Measurements from ENCODE around the gene TTC21A.
"Not testable (repeated sequence)": the region's sequence is repeated elsewhere in the genome, so short reads cannot be mapped to it uniquely, and the experiment has no call there.

The TTC21A gene, protein sequence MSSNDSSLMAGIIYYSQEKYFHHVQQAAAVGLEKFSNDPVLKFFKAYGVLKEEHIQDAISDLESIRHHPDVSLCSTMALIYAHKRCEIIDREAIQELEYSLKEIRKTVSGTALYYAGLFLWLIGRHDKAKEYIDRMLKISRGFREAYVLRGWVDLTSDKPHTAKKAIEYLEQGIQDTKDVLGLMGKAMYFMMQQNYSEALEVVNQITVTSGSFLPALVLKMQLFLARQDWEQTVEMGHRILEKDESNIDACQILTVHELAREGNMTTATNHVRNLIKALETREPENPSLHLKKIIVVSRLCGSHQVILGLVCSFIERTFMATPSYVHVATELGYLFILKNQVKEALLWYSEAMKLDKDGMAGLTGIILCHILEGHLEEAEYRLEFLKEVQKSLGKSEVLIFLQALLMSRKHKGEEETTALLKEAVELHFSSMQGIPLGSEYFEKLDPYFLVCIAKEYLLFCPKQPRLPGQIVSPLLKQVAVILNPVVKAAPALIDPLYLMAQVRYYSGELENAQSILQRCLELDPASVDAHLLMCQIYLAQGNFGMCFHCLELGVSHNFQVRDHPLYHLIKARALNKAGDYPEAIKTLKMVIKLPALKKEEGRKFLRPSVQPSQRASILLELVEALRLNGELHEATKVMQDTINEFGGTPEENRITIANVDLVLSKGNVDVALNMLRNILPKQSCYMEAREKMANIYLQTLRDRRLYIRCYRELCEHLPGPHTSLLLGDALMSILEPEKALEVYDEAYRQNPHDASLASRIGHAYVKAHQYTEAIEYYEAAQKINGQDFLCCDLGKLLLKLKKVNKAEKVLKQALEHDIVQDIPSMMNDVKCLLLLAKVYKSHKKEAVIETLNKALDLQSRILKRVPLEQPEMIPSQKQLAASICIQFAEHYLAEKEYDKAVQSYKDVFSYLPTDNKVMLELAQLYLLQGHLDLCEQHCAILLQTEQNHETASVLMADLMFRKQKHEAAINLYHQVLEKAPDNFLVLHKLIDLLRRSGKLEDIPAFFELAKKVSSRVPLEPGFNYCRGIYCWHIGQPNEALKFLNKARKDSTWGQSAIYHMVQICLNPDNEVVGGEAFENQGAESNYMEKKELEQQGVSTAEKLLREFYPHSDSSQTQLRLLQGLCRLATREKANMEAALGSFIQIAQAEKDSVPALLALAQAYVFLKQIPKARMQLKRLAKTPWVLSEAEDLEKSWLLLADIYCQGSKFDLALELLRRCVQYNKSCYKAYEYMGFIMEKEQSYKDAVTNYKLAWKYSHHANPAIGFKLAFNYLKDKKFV (N-terminal part only)

DNA sequence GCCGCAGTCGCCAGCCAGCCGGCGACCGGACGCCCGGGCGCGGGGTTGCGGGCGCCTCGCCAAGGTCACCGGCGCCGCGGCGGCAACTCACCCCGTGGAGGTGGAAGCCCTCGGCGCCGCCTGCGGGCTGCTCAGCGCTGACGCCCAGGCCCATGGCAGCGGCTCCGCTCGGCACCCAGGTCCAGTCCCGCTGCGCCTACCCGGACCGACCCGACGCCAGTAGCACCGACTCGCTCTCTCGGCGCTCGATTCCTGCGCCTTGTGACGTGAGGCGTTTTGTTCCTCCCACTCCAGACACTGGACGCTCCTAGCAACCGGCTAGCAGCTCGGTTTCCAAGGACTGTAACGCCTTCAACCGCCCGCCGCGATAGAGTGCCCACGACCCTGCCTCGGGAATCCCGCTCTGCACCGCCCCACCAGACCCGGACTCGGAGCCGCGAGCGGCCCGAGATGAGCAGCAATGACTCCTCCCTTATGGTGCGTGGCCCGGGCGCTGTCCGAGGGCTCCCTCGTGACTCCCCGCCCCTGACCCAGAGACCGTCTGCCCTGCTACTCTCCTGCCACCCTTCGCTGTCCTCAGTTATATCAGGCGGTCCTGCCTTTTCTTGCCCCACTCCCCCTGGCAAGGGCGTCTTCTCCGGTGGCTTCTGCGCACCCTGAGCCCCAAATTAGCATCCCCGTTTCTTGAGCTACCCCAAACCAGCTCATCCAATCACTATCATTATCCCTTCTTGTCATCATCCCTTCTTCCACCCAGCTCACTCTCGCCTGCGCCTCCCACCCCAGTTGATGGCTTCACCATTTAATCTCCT is at the start of gene TTC21A, which contains the start of gene GORASP1:
TSS of gene TTC21A (plus strand) at position 293 of the 812 bp plus-strand sequence. CDS start at position 451, 158 bp downstream.
TSS of gene GORASP1 (minus strand) at position 240 of the 812 bp plus-strand sequence. CDS start at position 154, 86 bp downstream.
- DNase-seq (ENCODE audit: low read depth), result peak; percentile 53

DNA sequence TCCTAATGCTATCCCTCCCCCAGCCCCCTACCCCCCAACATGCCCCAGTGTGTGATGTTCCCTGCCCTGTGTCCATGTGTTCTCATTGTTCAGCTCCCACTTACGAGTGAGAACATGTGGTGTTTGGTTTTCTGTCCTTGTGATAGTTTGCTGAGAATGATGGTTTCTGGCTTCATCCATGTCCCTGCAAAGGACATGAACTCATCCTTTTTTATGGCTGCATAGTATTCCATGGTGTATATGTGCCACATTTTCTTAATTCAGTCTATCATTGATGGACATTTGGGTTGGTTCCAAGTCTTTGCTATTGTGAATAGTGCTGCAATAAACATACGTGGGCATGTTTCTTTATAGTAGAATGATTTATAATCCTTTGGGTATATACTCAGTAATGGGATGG is 46.3 kb upstream of the TTC21A start:
- not testable (repeated sequence) for DNase-seq (ENCODE audit: low read depth)

DNA sequence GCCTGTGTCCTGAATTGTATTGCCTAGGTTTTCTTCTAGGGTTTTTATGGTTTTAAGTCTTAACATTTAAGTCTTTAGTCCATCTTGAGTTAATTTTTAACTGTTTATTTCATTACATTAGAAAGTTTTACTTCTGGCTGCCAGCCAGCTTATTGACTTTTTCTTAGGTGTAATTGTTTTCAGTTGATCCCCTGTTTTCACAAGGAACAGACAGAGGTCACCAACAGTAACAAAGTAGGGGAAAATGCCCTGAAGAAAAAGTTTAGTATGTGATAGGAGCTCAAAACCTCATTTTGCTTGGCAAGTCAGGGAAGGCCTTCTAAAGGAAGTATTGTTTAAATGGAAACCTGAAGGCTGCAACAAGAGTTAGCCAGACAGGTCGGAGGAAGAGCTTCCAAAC is 45.3 kb upstream of the TTC21A start:
- no peak for DNase-seq (ENCODE audit: low read depth)

DNA sequence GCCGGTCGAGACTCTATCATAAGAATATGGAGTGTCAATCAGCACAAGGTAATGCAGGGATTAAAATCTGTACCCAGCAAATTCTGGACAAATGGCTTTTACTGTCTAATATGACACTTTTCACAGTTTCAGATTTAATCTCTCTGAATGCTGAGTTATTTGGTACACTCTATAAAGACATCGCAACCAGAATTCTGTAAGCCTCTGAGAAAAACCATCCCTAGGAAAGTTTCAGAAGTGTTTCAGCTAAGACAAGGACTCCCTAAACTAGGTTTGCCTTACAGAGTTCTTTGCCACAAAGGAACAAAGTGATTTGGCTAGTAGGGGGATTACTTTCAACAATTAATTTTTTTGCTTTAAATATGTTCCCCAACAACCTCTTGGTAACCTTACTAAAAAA is 44.3 kb upstream of the TTC21A start:
- DNase-seq (ENCODE audit: low read depth), result no peak

DNA sequence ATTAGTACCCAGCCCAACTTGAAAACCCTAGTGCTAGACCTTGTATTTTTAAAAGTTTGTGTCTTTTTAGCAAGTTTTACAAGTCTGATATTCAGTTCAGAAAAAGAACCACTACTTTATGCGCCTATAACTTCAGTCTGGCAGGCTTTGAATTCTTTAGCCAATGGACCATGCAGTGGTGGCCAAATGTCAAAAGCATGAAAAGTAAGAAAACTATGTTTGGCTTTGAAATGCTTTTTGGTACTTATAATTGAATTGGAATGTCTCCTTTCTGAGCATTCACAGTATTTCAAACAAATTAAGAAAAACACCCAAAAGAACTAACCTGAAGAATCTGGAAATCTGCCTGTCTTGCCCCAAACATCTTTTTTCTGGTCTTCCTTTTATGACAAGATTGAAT is 42.8 kb upstream of the TTC21A start:
- no peak for DNase-seq (ENCODE audit: low read depth)

DNA sequence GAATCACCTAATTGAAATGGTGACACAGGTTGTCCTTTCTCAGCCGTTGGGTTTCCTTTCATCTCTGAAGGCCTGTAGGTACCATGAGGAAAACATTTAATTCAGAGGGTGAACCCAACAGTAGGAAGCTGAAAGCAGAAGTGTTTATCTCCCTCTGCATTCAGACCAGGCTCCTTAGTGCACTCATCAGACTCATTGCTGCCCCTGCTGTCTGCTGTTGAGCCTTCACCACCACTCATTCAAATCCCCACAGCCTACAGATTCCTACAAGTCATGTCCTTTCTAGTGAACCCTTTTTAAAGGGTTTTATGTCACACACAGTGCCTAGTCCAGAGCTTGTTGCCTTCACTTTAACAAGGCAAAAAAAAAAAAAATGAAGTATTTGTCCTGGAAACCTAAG is 42.3 kb upstream of the TTC21A start:
- no peak for DNase-seq (ENCODE audit: low read depth)

DNA sequence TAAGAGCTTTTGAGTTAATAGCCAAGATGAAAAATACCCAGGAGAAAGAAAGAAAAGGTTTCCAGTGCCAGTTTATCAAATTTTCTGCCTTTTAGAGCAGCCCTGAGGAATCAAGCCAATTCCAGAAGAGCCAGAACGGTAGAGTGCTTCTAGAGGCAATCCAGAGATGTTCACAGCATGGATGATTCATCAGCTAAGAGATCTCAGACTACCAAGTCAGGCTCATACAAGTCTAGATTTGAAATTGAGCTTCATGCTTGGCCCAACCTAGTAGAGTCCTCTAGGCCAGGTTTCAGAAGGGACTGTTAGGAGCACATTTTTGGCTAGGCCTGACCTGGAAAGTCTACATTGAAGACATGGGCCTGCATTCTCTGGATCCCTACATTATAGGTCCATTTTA is 40.2 kb upstream of the TTC21A start:
- no peak for DNase-seq (ENCODE audit: low read depth)

DNA sequence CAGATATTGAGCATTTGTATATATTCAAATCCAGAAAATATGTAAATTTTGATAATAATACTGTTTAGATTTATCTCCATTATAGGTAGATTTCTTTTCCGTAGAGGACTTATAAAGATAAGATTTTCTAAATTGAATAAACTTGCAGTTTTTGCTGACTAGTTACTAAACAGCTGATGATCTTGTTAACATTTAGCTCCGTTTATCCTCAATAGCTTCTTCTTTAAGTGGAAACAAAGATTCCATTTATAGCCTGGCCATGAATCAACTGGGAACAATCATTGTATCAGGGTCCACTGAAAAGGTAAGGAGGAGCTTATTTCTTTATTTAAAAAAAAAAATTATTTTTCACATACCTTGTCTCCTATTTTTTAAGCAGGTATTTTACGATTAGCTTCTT is 38.9 kb upstream of the TTC21A start:
- no peak for DNase-seq (ENCODE audit: low read depth)

DNA sequence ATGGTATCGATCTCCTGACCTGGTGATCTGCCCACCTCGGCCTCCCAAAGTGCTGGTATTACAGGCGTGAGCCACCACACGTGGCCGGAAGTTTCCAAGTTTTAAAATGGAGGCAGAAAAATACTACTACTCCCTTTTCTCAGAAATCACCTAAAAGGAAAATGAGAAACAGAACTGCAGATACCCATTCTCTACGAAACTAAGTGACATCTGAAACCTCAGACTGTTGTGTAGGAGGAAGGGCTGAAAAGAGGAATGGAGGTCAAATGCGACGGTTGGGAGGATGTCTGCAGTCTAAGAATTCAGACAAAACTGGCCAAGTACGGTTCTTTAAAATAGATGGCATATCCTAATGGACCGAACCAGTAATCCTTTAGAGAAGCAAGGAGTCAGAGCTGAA is 31.6 kb upstream of the TTC21A start:
- no peak for DNase-seq (ENCODE audit: low read depth)

DNA sequence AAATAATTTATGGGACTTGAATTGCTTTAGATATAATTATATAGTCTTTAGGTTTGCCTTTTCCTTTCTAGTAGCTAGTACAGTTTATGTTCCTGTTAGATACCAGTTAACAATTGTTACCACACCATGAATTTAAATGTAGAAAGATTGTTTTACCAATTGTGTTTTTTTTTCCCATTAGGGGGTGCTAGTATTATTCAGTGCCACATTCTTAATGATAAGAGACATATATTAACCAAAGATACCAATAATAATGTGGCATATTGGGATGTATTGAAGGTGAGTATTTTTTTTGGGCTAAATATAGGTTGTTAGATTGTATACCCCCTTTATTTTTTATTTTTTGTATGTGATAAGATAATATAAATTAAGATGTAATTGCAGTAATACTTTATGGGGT is 27.9 kb upstream of the TTC21A start:
- no peak for DNase-seq (ENCODE audit: low read depth)

DNA sequence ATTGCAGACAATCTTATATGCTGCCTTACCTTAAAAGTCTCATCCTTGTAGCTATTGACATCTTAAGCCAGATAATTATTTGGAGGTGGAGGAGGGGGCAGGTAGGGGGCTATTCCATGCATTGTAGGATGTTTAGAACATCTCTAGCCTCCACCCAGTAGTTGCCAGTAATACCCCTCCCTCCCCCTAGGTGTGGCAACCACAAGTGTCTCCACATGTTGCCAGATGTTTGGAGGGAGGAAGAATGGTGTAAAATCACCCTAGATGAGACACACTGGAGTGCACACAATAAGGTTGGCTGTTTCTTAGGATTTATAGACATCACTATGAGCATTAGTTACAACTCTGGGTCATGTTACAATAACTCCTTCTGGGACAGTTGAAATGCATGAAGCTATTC is 27.5 kb upstream of the TTC21A start:
- no peak for DNase-seq (ENCODE audit: low read depth)

DNA sequence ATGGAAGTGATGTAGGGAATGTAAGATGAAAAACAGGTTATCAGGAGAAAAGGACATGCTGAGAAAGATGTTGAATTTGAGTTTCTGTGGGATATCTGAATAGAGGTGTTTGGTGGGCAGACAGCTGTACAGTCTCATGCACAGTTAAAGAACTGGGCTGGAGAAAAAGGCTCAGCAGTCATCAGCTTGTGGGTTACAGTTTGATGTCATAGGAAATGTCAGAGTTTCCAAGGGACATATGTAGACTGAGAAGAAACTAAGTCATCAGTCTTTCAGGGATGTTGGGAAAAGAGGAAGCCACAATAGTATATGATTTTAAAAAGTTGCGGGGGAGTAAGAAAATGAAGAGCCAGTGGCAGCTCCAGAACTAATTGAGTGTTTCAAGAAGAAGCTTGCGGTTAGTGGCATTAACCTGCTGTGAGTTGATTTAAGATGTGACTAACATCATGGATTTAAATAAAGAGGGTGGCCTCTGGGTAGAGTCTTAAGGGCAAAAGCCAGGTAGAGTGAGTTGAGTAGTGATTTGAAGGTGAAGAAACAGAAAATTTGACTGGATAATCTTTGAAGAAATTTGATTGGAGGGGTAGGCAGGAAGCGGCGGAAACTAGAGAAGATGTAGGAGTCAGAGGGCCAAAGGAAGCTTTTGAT is 24.7 kb upstream of the TTC21A start:
- no peak for DNase-seq (ENCODE audit: low read depth)

DNA sequence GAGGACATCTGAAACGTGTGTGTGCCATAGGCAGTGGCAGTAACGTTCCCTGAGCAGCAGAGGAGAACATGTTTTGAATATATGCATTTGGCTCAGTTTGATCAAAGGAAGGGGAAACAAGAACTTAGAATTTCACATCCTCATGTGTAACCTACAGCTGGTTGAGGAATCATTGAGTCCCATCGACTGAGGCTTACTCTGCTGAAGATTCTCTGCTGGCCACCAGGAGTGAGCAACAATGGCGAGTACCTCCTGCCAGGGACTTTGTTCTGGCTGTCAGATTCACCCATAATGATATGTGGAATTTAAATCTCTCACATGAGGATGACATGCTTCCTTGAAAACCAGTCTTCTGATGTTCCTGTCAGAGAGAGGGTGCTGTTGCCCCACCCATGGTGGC is 21.3 kb upstream of the TTC21A start:
- DNase-seq (ENCODE audit: low read depth), result no peak

DNA sequence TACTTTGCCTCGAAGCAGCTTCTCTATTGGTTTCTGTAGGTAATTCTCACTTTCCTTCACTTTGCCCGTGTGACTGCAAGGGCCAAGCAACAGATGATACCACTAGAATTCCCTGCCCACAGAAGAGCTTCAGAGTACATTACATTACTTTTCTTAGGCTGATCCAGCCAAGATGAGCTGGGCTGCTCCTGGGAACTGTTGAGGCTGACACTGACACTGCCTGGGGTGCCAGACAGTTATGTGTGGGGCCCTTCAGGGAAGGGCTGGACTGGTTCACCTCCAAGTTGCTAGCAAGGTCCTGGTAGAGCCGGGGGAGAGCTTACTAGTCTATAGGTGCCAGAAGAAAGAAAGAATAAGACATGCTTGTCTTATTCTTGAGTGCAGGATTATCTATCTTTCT is 19.0 kb upstream of the TTC21A start:
- DNase-seq (ENCODE audit: low read depth), result no peak

DNA sequence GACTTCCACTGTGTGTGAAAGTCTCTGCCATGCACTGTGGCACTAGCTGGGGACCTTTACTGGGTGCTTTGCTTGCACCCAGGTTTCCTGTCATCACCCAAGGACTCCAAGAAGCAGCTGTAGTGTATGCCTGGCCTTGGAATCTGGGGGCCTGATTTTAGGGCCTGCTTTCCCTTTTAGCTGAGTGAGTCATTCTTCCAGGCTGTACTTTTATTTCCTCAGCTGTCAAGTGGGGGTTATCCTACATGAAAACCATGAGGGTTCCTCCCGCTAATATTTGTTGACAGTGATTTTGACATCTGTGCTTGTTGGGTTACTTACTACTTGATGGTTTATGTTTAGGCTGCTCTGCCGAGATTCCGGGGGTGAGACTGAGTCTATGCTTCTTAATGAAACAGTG is 18.6 kb upstream of the TTC21A start:
- DNase-seq (ENCODE audit: low read depth), result no peak

DNA sequence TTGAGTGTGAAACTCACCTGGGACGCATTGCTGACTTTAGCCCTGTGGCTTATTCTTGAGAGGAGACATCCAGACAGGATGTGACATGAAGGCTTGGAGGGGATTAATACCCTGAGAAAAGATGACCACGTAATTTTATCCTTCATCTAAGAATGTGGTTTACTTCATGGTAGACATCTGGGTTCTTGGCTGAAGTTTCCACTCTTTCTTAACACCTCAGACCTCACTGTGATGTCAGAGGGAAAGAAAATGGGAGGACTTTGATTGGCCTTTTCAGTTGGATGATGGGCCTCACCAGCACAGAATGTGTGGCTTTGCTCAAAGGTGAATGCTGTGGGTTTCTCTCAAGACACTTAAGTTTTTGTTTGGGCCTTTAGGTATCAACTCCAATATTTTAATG is 16.6 kb upstream of the TTC21A start:
- no peak for DNase-seq (ENCODE audit: low read depth)

DNA sequence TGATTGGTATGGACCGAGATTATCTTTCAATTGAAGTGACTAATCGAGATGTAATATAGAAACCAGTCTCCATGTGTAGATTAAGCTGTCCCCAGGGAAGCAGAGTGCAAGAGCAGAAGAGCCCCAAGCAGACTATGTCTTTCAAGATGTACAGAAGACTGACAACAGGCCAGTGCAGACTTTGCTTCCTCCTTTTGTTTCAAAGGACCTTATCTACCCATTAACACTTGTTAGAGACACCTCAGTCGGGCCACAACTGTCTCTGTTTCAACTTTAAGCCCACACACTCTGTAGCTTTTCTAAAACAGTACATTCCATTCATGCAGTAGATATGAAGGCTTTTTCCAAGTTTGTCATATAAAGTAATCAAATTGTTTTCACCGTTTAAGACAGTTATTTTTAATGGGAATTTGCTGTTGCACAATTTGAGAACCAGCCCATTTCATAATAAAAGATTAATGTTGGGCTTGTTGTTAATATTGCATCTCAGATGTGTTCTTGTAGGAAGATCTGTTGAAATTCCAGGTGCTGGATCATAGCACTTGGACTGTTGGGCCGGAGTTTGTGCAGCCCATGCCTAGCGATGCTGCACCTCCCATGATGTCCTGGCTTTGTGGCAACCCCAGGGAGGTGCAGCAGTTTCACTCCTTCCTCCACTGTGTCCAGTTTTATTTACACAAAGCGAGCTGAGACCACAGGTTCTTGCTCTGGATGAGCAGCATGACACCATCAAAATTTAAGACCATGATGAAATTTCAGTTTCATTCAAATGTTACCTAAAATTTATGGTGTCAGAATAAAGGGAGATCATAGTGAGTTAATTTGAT is 12.4 kb upstream of the TTC21A start:
- no peak for DNase-seq (ENCODE audit: low read depth)

DNA sequence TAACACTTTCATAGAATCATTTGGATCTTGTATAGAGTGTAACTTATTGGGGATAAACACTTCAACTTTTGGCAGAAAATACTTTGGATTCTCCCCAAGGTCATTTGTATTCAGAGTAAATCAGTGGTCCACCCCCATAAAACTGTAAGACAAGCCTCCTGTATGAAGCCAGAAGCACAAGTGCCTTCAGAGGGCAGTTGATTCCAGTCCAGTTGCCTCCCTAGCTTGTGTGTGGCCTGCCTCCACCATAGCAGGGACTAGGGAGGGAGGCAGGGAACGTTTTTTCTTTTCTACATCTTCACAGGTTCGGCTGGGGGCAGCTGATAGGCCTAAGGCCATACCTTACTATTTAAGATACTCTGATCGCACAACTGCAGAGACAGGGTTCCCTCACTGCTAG is 11.7 kb upstream of the TTC21A start:
- DNase-seq (ENCODE audit: low read depth), result no peak

DNA sequence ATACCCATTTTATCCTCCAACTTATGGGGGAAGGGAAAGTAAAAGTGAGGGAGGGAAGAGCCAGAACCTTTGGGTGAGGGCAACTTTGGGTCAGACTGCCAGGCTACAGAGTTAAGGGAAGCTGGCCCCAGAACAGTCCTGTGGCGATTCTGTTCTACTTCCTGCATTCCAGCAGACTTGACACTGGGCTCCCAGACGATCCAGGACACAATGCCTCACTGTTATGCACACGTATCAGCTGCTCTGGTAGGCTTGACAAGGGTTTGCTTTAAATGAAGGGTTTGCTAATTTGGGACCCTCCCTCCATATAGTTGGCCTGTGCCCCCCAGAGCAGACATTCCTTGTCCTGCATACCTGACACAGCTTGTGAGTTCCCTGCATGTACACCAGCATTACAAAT is 10.7 kb upstream of the TTC21A start:
- no peak for DNase-seq (ENCODE audit: low read depth)

Measured in T-helper 22 cell (primary cell).